Hematopoietic multipotent progenitor cell treated with erythropoietin and hydrocortisone succinate and interleukin-3 and kit ligand, for 4 days (in vitro differentiated cells): ENCODE data around the gene XRCC2.

Experiments
- DNase-seq: peaks from one replicate; pipeline ENCODE4 v3.0.0-alpha.2; 2015

XRCC2 gene

DNA sequence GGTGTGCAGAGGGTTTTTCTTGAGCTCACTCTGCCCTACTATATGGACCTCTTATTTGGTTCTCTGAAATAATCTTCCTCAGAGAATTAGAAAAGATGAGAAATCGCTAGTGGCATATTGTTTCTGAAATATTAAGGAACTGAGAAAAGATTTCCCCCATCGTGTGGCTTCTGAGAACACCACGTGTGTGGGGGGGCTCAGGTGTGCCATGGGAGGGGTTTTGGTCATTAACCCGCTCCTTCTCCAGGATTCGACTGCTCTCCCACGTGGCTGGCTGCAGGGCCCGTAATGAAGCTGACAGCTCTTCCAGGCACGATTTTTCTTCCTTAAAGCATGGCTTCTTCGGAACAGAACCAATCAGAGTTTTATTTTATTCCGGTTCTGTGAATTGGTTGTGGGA is 67.7 kb downstream of the XRCC2 start:
- no peak for DNase-seq

DNA sequence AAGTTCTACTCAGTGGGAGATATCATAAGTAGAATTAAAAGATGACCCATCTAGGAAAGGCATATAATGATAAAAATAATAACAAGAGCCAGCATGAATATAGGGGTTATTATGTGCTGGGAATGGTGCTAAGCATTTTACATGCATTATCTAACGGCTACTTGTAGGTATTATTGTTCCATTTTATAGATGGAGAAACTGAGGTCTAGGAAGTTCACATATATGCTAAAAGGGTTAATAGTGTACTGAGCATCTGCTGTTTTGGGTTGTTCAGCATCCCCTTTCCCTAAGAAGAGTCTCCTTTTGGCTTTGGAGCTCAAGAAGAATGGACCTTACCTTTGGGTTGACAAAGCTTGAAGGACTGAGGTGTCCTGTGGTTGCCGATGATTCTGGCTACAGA is 68.9 kb downstream of the XRCC2 start:
- no peak for DNase-seq

DNA sequence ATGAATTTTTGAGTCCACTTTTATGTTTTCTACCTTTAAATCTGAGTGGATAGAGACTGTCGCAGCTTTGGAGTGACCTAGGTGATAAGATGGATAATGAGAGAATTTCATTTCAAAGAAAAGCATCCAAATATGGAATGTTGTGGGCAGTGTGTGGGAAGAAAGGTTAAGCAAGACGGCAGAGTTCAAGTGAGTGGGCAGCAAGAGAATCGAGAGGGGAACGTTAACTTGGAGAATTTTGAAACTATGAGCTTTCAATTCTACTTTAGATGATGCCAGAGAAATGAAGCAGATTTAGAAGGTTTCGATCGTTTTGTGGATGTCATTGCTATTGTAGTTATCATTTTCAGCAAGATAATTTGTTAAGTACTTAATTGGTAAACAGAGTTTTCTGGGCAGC is 73.0 kb downstream of the XRCC2 start:
- DNase-seq = no peak

DNA sequence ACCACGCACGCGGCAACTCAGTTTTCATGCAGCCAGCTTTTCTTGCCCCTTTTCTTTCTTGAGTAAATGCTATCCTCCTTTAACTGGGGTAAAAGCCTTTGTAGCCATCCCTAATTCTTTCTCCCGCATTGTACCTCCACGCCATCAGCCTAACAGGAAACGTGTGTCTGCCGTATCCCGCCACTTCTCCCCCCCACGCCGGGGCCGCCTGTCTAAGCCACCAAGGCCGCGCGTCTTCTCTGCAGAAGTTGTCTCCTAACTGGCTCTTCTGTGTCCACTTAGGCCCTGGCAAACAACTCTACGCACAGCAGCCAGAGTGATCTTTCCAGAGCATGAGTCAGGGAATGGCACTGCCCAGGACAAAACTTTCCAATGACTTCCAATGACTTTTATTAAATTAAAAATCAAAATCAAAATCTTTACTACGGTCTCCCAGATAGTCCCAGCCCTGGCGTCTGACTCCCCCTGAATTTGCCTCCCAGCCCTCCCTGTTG is 74.6 kb downstream of the XRCC2 start:
- DNase-seq = no peak

DNA sequence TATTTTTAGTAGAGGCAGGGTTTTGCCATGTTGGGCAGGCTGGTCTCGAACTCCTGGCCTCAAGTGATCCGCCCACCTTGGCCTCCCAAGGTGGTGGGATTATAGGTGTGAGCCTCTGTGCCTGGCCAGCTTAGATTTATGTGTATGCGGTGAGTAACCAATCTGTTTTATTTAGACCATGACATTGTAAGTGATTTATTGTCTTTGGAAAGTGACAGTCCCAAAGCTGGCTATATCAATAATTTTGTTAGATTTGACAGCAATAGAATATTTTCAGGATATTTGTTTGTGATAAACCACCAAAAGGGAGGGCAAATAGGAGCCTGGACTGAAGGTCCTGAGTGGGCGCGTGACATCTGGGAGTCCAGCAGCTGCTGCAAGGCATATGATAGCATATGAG is 75.7 kb downstream of the XRCC2 start:
- DNase-seq = no peak

DNA sequence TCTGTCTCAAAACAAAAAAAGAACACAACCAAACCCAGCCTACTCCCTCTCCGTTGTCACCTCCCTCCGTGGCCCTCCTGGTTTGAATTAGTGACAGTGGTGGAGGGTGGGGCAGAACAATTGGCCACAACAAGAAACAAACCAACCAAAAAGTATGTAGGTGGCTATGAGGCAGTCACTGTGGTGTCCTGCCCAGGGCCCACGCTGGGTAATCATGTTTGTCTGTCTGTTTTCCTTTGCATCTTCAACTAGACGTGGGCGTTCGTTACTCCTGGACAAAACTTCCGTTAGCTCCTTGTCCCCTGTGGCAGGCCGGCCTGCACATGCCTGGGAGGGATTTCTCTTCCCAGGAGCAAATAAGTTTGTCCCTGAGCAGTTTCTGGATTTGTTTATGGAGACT is 78.4 kb downstream of the XRCC2 start:
- no peak for DNase-seq

DNA sequence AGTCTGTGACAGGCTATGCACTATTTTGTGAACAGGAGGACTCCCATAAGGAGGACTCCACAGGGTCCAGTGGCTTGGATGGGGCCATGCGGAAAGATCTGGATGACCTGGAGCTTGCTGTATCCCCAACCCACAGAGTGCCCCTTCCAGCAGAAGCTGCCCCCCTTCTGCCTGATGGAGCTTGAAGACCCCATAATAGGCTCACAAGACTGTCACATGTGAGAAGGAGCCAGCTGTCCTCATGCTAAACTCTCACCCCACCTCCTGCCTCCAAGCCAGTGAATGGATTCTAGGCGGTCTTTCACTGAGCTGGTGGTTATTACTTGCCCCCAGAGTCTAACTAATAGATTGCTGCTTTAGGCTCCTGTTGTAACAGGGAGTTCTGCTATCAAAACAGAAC is 79.1 kb downstream of the XRCC2 start:
- DNase-seq = no peak
